Nephron (organoid): Measurements from ENCODE around the gene ARID5B.

Experiments used
- H3K27ac Mint-ChIP-seq, 3 experiments: 2 replicates each; pipeline ENCODE4 v1.8.0; 2020; ENCODE audit warnings: mixed read lengths in 3 of 3, mild to moderate bottlenecking in 2 of 3, moderate library complexity in 1 of 3
- H3K27me3 Mint-ChIP-seq: 2 replicates; pipeline ENCODE4 v1.8.0; 2021; ENCODE audit warnings: low read depth, mild to moderate bottlenecking, moderate library complexity, mixed read lengths
- H3K36me3 Mint-ChIP-seq: 2 replicates; pipeline ENCODE4 v1.8.0; 2020; ENCODE audit warnings: low read depth, mixed read lengths
- H3K4me1 Mint-ChIP-seq: 2 replicates; pipeline ENCODE4 v1.8.0; 2020; ENCODE audit warnings: mixed read lengths
- H3K4me3 Mint-ChIP-seq, 3 experiments: 2 replicates each; pipeline ENCODE4 v1.8.0; 2020; ENCODE audit warnings: mild to moderate bottlenecking in 3 of 3, mixed read lengths in 3 of 3, moderate library complexity in 2 of 3
- H3K9me3 Mint-ChIP-seq: 2 replicates; pipeline ENCODE4 v1.8.0; 2020; ENCODE audit warnings: mixed read lengths
- CTCF ChIP-seq, 3 experiments: fragments of 200-600 bp; sonication (generic); IDR thresholded peaks; one replicate each; pipeline ENCODE4 v1.5.0; 2021; ENCODE audit warnings: antibody characterized with exemption in 3 of 3; ENCODE audit not compliant: unreplicated experiment in 3 of 3

The ARID5B gene

DNA sequence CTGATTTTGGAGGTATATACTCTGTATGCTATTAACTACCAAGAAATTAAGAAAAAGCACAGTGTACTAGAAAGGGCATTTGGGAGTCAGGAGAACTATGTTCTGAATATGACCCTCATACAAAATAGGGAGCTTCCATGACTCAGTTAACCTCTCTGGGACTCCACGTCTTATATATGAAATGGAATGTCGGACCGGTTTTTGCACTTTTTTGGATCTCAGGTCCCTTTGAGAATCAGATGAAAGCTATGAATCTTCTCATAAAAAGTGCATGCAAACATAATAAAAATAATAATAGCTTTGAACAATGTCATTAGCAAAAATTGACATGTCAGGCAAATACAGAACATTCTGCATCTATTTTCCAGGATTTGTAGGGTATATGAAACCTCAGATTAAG is 113.0 kb downstream of the ARID5B start:
- no peaks in the 10 kb centered on the region for H3K9me3 Mint-ChIP-seq

GRCh38 chr10:62015994-62016393 is 114.5 kb downstream of the ARID5B start:
- peaks cover 50% of the 10 kb centered on the region for H3K4me1 Mint-ChIP-seq
- H3K27me3 Mint-ChIP-seq = no peaks in the 10 kb centered on the region
- peaks cover 31% of the 10 kb centered on the region for H3K36me3 Mint-ChIP-seq
- no peak overlapping the region for H3K4me3 Mint-ChIP-seq
- H3K27ac Mint-ChIP-seq = peak overlapping the region; percentile 85 to 94 (median 91)
- peak in 1 of 3 experiments; percentile 13 for TF ChIP-seq CTCF (IDR thresholded peaks at IDR 0.05; ENCODE audit: unreplicated experiment in 3 of 3)
- H3K9me3 Mint-ChIP-seq = no peaks in the 10 kb centered on the region

More for the DNA sequence above, 113.0 kb downstream of the ARID5B start:
- H3K4me3 Mint-ChIP-seq = no peak overlapping the region
- H3K4me1 Mint-ChIP-seq = peaks cover 38% of the 10 kb centered on the region
- TF ChIP-seq CTCF (IDR thresholded peaks at IDR 0.05; ENCODE audit: unreplicated experiment in 3 of 3) = no peak
- H3K27ac Mint-ChIP-seq = peak overlapping the region in 1 of 3 experiments; percentile 38
- H3K27me3 Mint-ChIP-seq = no peaks in the 10 kb centered on the region
- peaks cover 42% of the 10 kb centered on the region for H3K36me3 Mint-ChIP-seq

GRCh38 chr10:62016623-62017490 is 115.4 kb downstream of the ARID5B start:
- TF ChIP-seq CTCF (IDR thresholded peaks at IDR 0.05; ENCODE audit: unreplicated experiment in 3 of 3) = no peak
- Mint-ChIP-seq H3K9me3 (no peaks in the 10 kb centered on the region), H3K4me1 (peaks cover 55% of the 10 kb centered on the region), H3K36me3 (peaks cover 22% of the 10 kb centered on the region), H3K4me3 (peak overlapping the region in 1 of 3 experiments; percentile 14), H3K27me3 (no peaks in the 10 kb centered on the region), H3K27ac (peak overlapping the region; percentile 85 to 94 (median 91))

DNA sequence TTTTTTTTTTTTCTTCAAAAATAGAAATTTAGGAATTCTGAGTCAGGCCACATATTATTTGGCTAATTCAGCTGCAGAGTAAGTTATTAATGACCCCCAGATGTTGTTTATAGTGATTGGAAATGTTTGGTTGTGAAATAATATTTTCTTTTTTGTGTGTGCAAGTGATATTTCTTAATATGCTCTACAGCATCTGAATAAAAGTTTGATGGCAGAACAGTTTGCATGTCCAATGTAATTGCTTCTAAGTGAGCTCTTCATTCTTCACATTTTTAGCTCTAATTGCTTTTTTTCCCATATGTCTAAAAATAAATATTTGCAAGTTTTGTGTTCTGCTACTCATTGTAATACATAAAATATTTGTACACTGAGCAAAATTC is 116.0 kb downstream of the ARID5B start:
- no peak for TF ChIP-seq CTCF (IDR thresholded peaks at IDR 0.05; ENCODE audit: unreplicated experiment in 3 of 3)
- Mint-ChIP-seq H3K27ac (peak overlapping the region; percentile 42 to 94 (median 85)), H3K4me1 (peaks cover 56% of the 10 kb centered on the region), H3K4me3 (no peak overlapping the region), H3K9me3 (no peaks in the 10 kb centered on the region), H3K27me3 (no peaks in the 10 kb centered on the region), H3K36me3 (peaks cover 17% of the 10 kb centered on the region)

DNA sequence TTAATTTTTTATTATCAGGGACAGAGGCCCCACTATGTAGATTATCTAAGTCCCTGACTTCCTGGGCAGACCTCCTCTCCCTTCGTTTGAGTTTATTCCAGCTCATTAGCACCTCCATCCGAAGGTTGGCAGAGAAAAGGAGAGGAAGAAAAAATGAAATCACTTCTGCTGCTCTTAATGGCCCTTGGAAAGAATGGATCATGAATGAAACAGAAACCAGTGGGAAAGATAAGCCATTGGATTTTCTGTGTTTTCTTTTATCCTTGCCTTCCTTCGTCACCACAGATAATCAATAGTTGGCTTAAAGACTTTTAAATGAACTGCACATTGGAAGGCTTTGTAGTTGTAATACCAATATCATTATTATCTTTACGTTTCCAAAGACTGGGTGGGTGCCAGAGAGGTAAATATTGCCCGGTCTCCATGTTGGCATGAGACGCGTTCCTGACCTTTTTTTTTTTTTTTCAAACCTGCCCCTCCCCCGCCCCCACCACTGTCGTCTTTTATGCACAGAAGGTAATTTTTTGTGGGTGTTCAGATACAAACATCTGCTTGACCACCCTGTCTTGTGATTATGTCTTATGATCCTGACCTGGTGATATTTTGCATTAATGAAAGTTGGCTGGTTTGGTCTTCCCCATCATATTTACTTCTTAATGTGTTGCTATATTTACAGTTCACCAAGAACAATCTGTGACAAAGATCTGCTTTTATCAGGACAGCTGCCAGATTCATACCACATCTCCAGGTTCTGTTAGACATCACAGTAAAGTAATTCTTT is 116.8 kb downstream of the ARID5B start:
- H3K4me1 Mint-ChIP-seq = peaks cover 61% of the 10 kb centered on the region
- H3K27ac Mint-ChIP-seq = peak overlapping the region; percentile 42 to 94 (median 85)
- H3K36me3 Mint-ChIP-seq = peaks cover 22% of the 10 kb centered on the region
- H3K9me3 Mint-ChIP-seq = peaks cover 5% of the 10 kb centered on the region
- TF ChIP-seq CTCF (IDR thresholded peaks at IDR 0.05; ENCODE audit: unreplicated experiment in 3 of 3) = no peak
- H3K4me3 Mint-ChIP-seq = peak overlapping the region in 2 of 3 experiments; percentile 26 to 58
- H3K27me3 Mint-ChIP-seq = no peaks in the 10 kb centered on the region
